Tibial nerve (tissue), 4 donors: ENCODE results near the gene SLC27A2.

Experiments used
- EP300 ChIP-seq, 2 donors: sonication (generic); formaldehyde crosslinking; IDR thresholded peaks; one replicate each; pipeline ENCODE4 v1.6.1; 2017; ENCODE audit warnings: antibody characterized with exemption in 2 of 2, mild to moderate bottlenecking in 1 of 2
- POLR2A ChIP-seq, 2 donors: fragments of 450-650 bp; IDR thresholded peaks; one replicate each; pipeline ENCODE4 v1.6.1; 2017; ENCODE audit warnings: antibody characterized with exemption in 2 of 2, mild to moderate bottlenecking in 2 of 2, moderate library complexity in 2 of 2
- TF ChIP-seq, protein P1 (sequence below), 5 experiments: fragments of 200-600 bp in 3 of 5; fragments of 450-650 bp in 2 of 5; sonication (generic) in 3 of 5; IDR thresholded peaks; one replicate each; pipeline ENCODE4 v1.5.1; 2016 to 2019; ENCODE audit warnings: antibody characterized with exemption in 5 of 5, mild to moderate bottlenecking in 3 of 5, moderate library complexity in 2 of 5

DNA sequence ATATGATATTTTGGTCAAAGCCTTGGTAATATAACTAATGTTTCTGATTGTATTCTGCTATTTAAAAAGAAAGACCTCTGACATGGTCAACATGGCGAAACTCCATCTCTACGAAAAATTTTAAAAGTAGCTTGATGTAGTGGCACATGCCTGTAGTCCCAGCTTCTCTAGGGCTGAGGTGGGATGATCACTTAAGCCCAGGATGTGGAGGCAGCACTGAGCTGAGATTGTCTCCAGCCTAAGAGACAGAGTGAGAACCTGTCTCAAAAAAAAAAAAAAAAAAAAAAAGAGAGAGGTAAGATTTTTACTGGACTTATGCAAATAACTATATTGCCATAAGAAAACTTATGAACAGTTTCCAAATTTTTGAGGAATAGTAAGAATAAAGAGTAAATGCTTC is 30.5 kb upstream of the SLC27A2 start:
- TF ChIP-seq EP300 (IDR thresholded peaks at IDR 0.05) (no peak), POLR2A (IDR thresholded peaks at IDR 0.05) (no peak)
- TF ChIP-seq, protein P1, sequence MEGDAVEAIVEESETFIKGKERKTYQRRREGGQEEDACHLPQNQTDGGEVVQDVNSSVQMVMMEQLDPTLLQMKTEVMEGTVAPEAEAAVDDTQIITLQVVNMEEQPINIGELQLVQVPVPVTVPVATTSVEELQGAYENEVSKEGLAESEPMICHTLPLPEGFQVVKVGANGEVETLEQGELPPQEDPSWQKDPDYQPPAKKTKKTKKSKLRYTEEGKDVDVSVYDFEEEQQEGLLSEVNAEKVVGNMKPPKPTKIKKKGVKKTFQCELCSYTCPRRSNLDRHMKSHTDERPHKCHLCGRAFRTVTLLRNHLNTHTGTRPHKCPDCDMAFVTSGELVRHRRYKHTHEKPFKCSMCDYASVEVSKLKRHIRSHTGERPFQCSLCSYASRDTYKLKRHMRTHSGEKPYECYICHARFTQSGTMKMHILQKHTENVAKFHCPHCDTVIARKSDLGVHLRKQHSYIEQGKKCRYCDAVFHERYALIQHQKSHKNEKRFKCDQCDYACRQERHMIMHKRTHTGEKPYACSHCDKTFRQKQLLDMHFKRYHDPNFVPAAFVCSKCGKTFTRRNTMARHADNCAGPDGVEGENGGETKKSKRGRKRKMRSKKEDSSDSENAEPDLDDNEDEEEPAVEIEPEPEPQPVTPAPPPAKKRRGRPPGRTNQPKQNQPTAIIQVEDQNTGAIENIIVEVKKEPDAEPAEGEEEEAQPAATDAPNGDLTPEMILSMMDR (IDR thresholded peaks at IDR 0.05), result no peak
